HG03565 (cell line): Measurements from ENCODE around the gene WRAP73.

Source experiments
- ATAC-seq: cut with Tn5 transposase; IDR thresholded peaks from one replicate; pipeline ENCODE4 v1.9.1; 2021; ENCODE audit warnings: mild to moderate bottlenecking, moderate library complexity; ENCODE audit not compliant: unreplicated experiment

Gene WRAP73

DNA sequence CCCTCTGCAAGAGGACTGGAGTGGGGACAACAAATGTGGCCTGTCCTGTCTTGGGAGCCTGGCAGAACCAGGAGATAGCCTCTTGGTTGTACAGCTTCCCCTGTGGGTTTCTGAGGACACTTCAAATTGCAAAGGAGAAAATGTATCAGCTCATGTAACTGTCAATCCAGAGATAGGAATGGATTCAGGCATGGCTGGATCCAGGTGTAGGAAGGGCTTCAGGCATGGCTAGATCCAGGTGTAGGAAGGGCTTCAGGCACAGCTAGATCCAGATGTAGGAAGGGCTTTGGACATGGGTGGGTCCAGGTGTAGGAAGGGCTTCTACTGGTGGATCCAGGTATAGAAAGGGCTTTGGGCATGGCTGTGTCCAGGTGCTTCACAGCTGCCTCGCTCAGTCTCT is 33.3 kb upstream of the WRAP73 start:
- ATAC-seq: no peak

GRCh38 chr1:3681898-3682806 is 32.2 kb upstream of the WRAP73 start:
- no peak for ATAC-seq

- ATAC-seq: no peak
These were observed 31.5 kb upstream of the WRAP73 start for GRCh38 chr1:3681231-3681897.

DNA sequence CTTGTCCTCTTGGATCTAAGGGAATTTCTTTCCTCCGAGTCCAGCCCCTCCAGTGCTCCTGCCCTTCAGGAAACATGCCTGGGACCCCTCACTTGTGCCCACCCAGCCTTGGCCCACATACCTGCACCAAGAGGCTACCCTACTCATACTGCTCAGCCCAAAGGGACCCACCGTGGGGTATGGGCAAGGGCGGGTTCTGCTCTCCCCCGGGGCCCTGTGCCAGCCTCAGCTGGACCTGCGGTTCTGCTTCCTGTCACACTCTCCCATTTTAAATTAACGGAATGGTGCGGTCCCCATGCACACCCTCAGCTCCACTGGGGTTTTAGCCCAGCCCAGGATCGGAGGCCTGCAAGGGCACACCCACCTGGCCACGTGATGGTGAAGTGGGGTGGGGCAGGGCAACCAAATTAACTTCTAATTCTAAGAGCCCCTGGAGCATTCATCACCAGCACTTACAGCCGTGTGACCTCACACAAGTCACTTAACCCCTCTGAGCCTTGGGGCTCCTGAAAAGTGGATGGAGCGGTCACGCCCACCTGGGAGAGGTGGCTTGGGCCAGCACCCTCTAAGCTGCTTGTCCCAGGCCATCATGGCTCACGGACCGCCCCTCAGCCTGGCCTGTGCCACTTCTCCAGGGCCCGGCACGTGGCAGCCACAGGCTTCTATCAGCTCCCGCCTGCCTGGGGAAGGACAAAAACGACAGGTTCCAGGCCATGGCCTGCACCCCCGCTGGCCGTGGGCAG is 30.8 kb upstream of the WRAP73 start:
- ATAC-seq: no peak

DNA sequence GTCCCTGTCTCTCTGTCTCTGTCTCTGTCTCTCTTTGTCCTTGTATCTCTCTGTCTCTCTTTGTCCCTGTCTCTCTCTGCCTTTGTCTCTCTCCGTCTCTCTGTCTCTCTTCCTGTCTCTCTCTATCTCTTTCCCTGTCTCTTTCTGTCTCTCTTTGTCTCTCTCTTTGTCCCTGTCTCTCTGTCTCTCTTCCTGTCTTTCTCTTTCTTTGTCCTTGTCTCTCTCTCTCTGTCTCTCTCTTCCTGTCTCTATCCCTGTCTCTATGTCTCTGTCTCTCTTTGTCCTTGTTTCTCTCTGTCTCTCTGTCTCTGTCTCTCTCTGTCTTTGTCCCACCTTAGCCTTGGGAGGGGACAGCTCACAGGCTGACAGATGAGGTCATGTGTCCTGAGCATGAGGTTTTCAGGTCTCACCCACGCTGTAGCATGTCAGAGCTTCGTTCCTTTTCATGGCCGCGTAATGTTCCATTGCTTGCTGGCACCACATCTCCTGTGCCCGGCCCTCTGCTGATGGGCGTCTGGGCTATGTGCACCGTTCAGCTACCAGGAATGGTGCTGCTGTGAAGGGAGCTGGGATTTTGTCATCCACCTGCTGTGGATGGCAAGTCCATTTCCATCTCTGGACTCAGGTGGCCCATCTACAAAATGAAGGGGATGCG is 30.0 kb upstream of the WRAP73 start:
- no peak for ATAC-seq

DNA sequence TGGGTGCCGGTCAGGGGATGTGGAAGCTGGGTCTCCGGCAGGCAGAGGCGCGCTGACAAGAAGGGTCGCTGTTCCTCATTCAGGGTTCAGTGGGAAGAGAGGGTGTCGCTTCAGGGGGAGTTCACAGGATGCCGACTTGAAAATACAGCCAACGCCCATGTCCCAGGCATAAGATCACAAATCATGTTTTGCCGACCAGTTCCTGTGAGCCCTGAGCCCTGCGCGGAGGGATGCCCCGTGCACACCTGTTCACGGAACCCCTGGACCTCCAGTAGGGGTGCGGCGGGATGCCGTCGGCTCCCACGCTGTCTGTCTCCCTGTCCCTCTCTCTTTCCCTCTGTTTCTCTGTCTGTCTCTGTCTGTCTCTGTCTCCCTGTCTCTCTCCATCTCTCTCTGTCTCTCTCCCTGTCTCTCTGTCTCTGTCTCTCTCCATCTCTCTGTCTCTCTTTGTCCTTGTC is 29.2 kb upstream of the WRAP73 start:
- ATAC-seq: no peak

- ATAC-seq: no peak
These were observed 28.6 kb upstream of the WRAP73 start for GRCh38 chr1:3678361-3679097.

GRCh38 chr1:3677484-3677883 is 27.6 kb upstream of the WRAP73 start:
- no peak for ATAC-seq

- peak; percentile 59 for ATAC-seq
These were observed 26.9 kb upstream of the WRAP73 start for GRCh38 chr1:3676581-3677470.

DNA sequence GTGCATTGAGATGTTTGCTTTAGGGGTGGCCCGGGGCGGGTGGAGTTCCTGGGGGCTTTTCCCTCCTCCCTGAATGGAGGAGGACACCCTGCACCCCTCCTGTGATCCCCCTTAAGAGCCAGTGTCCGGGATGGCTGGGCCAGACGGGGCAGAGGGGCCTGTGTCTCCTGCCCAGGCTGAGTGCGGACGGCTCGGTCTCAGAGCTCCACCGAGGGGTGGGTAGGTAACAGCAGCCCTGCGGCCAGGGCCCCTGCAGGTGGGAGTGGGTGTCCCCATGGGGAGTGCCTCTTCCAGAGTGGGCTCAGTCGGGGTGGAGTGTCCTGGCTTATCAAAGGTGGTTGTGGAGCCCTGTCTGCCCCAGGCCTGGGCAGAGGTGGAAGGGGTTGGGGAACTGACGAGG is 25.5 kb upstream of the WRAP73 start:
- ATAC-seq: no peak

DNA sequence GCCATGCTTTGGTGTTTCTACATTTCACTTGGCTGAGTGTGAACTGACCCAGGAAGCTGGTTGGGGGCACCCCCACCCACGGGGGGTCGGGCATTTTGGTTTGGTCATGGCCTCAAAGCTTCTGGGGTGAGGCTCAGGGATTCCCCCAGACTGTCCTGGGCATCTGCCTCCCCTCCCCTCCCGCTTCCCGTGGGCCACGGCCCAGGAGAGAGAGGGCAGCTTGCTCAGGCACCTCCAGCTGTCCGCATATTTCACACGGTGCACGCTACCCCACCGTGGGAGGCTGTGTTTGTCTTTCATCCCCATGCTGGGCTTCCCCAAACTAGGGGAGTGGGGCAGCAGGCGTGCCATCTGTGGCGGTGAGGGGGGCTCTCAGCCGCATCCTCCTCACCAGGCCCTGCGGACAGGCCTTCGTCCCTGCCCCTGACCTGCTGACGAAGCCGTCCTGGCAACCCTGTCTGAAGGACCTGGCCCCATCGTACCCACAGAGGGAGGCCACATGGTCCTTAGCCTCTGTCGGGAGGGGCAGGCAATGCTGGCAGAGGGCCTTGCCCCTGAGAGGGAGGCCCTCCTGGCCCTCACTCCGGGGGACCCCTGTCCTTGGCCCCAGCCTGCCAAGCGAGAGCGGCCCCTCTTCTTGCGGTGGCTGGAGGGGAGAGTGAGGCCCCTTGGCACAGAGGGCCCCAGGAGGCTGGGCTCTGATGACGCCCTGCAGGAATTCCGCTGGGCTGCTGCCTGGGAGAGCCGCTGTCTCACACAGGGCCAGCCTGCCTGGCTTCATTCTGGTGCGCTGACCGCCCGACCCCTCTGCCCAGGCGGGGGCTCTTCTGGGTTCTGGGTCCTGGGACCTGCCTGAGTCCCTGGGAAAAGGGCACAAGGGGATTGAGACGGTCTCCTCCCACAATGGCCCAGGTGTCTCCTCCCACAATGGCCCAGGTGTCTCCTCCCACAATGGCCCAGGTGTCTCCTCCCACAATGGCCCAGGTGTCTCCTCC is 24.5 kb upstream of the WRAP73 start:
- ATAC-seq: no peak

DNA sequence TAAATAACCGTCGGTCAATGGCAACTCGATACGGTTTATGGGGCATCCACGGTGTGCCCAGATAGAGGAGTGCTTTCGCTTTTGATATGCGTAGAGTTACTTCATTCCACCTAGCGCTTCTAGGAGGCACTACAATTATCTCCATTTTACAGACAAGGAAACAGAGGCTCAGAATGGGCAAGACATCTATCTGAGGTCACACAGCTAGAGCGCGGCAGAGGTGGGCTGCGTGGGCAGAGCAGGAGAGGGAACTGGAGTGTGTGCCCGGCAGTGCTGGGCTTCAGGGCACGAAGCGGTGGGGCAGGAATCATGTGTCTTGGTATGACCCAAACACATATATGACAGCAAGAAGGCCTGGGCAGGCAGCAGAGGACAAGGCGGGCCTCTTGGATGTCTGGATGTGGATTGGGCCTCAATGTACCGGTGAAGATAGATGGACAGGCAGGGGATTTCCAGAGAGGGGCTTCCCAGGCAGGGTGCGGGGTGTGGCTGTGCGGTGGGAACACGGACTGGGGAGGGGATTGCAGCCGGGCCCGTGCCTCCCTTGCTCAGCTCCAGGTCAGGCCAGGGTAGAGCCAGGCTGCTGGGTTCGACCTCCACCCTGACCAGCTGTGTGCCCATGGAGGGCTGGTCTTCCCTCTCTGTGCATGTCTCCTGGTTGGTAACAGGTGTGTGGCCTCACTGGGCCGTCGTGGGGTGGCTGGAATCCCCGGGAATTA is 23.6 kb upstream of the WRAP73 start:
- ATAC-seq: no peak

- ATAC-seq: no peak
These were observed 23.1 kb upstream of the WRAP73 start for GRCh38 chr1:3672971-3673361.

DNA sequence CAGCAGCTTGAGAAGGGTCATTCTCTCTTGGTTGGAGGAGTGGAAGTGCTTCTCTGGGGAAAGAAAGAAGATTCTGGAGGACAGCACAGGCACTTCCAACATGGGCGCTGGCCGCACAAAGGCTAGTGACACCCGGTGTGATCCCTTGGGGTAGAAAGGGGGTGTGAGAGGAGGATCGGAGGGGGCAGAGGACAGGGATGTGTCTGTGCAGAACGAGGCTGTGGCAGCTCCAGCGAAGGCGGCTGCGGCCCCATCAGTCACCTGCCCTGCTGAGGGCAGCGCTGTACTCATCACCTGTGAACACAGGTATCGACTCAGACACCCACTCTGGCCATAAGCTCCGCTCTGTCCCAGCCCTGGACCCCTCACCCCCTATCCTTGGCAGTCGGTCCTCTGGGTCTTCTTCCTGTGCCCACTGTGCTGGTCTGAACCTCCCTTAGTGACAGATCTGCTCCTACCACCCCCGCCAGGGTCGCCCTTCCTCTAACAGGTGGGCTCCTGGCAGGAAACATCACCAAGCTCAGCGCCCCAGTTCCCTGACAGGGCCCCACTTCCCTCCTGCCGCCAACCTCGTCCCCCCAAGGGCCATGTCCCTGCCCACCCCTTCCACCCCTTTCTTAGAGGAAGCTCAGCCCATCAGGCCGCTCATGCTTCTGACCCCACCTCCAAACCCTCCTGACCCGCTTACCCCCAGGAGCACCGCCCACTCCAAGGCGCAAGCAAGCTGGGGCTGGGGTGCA is 22.5 kb upstream of the WRAP73 start:
- ATAC-seq: no peak

- ATAC-seq: no peak
These were observed 21.7 kb upstream of the WRAP73 start for GRCh38 chr1:3671371-3672180.

DNA sequence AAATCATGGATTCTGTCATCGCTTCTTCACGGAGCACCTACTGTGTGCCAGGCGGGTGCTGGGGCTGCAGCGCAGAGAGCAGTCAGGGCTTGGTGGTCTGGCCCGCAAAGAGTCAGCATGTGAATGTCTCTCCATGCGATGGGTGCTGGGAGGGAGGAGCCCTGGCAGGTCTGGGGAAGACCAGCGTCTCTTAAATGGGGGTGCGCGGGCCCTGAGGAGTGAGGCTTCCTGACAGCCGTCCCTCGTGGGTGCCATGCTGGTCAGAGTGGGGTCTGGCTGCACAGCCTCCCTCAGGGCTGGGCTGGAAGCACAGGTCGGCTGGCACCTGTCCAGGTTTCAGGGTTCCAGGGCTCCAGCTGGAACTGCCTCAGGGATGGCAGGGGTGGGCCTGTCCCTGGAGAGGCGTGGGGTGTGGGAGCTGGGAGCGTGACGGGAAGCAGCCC is 20.9 kb upstream of the WRAP73 start:
- no peak for ATAC-seq
